Measurements from ENCODE around the gene ANXA3. TPM values are rescaled to one million over a fixed set of nuclear protein-coding genes. Genes with fewer than 3 reads are reported as not detected.
"Not testable (repeated sequence)": the region's sequence is repeated elsewhere in the genome, so short reads cannot be mapped to it uniquely, and the experiment has no call there.

The ANXA3 gene
- 41.9 TPM for total RNA-seq

DNA sequence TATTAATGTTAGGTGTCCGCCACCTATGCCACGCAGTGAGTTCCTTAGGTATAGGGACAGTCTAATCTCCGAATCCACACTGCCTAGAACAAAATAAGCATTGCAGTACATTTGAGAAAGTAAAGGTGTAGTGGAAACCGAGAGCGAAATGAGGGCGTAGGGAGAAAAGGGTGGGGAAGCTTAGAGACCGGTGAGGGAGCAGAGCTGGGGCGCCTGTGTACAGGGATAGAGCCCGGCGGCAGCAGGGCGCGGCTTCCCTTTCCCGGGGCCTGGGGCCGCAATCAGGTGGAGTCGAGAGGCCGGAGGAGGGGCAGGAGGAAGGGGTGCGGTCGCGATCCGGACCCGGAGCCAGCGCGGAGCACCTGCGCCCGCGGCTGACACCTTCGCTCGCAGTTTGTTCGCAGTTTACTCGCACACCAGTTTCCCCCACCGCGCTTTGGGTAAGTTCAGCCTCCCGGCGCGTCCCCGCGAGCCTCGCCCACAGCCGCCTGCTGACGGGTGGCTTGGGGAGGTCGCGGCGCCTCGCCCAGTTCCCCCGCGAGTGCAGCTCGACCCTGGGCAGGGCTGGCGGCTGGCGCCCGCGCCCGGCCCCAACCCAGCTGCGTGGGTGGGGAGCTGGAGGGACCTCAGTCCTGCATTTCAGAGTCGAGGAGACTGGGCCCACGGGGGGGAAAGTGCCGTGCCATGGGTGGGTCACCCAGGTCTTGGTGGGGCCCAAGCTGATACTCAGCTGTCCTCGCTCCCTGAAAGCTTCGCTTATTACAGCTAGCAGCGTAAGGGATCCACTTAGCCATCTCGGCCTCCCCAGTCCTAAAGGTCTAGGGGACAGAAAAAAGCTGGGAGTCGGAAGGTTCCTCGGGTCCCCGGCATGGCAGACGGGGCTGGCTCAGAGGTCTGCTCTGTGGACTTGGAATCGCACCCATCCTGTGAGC lies at the start of gene ANXA3:
Gene ANXA3, plus strand, starts transcription at position 351 of the 932 bp plus-strand sequence. CDS start 2,704 bp downstream, outside the sequence.
- peak; percentile 47 for DNase-seq (ENCODE audit: low spot score)

- not testable (repeated sequence) for DNase-seq (ENCODE audit: low spot score)
Measured at GRCh38 chr4:78506260-78506659, 45.3 kb upstream of the ANXA3 start.

DNA sequence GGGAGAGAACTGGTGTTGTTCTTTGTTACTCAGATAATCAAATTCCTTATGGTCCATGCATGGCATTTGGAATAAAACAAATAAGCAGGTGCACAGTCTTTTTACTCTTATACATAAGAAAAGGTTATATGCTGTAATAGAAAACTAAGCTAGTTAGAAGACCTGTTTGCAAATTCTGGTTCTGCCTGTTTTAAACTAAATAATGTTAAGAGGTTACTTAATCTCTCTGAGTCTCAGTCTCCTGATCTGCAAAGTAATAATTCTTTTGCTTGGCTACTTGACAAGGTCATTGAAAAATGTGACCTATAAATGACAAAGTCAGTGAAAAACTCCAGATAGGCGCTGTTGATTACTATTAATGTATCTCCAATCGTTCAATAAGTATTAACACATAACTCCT lies 42.5 kb upstream of the ANXA3 start:
- no peak for DNase-seq (ENCODE audit: low spot score)

- DNase-seq (ENCODE audit: low spot score): no peak
Measured at GRCh38 chr4:78510108-78510507, 41.5 kb upstream of the ANXA3 start.

GRCh38 chr4:78510681-78511080 lies 40.9 kb upstream of the ANXA3 start:
- DNase-seq (ENCODE audit: low spot score): no peak

DNA sequence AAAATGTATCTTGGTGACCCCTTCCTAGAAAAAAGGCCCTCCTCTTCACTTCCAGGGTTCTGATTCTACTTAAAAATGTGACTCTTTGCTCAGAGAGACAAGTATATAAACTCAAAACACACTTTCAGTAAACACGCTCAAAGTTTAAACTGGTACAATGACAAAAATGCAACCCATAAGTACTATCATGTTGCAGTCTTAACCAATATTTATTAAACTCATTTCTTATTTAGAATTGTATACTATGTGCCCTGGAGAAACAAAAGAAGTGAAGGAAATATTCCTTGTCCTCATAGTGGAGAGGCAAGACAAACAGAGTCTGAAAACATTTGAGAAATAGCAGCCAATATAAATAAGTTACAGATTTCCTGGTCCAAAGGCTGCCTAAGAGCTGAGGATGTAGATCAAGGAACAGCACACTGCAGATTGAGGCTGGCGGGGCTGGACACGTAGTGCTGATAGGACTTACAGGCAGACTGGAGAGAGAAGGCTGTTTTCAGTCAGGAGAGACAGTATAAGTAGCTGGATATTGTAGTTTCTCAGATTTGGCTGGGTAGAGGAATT lies 39.1 kb upstream of the ANXA3 start:
- DNase-seq (ENCODE audit: low spot score): peak; percentile 59

- no peak for DNase-seq (ENCODE audit: low spot score)
Measured at GRCh38 chr4:78513411-78513975, 38.1 kb upstream of the ANXA3 start.

- no peak for DNase-seq (ENCODE audit: low spot score)
Measured at GRCh38 chr4:78517050-78517652, 34.4 kb upstream of the ANXA3 start.

GRCh38 chr4:78518561-78518960 lies 33.0 kb upstream of the ANXA3 start:
- DNase-seq (ENCODE audit: low spot score): no peak

DNA sequence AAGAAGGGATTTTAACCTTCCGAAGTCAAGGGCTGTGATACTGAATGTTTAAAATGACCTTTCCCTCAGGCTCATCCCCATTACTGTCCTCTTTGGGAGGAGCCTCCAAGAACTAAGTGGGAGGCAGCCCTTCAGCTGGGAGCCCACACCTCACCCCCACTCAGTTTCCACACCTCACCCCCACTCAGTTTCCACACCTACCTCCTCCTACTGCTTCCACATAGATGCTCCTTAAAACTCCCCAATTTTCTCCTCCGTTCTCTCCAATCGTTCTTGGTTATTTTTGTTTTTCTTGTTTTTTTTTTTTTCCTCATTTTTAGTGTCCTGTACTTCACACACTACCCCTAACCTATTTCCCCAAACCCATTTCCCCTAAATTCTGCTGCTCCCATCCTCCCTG lies 31.6 kb upstream of the ANXA3 start:
- DNase-seq (ENCODE audit: low spot score): no peak

DNA sequence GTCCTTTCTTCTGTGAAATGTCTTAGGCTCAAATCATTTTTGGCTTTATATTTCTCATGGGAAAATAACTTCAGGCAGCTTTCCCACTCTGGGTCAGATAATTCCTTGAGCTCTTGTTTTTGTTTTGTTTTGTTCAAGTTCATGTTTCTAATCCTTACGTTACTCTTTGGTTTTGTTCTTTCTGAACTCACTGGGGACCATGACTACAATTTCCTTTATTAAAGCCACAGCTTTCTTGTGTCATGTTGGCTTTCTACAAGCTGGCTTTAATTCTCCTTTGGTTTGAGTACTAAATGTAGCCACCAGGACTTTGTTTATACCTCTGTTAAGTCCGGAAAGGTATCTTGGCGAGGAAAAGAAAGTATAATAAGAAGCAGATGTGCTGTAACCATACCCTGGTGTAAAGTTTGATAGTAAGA lies 30.8 kb upstream of the ANXA3 start:
- no peak for DNase-seq (ENCODE audit: low spot score)

DNA sequence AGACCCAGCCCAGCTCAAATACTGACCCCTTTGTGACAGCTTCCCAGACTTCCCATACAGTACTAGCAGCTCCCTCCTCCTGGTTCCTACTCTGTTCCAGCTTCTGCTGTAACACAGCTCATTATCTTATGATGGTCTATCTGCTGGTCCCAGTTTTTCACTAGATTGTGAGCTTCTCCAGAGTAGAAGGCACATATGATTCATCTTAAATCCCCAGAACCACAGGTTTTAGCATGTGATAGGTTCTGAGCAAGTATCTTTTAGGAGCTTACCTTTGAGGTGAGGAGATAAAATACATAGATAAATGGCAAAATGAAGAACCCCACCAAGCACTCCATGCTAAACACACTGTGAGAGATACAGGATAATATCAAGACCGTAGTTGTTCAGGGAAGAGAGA lies 27.6 kb upstream of the ANXA3 start:
- no peak for DNase-seq (ENCODE audit: low spot score)

DNA sequence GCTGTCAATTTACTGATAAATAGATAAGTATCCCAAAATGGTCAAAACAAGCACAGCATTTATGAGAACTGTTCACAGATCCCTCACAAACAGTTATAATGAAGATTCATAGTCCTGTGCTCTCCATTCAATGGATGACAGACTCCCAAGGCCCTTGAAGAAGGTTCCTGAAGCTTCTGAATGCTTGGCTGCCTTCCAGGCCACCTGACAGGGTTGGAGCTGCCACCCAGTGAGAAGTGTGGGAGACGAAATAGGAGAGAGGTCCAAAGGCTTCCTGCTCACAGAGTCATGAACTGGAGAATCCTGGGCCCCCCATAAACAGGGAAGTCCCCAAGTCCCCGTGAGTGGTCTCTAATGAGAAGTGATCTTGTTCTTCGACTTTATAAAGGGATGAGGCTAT lies 26.0 kb upstream of the ANXA3 start:
- peak; percentile 23 for DNase-seq (ENCODE audit: low spot score)

DNA sequence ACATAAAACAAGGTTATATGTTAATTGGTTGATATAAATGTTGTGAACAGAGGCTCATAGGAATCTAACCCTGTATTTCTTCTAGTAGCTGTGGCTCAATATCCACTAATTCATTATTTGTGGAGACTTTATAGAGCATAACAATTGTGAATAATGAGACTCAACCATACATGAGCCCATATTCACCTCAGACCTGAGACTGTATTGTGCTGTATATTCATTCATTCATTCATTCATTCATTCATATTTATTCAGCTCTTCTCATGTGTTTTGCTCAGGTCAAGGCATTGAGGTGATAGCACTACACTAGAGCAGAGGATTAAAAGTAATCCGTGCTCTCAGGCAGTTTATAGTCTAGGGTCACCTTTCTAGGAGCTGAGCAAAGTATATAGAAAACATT lies 24.5 kb upstream of the ANXA3 start:
- DNase-seq (ENCODE audit: low spot score): no peak

- DNase-seq (ENCODE audit: low spot score): no peak
Measured at GRCh38 chr4:78527555-78527954, 24.0 kb upstream of the ANXA3 start.

GRCh38 chr4:78528327-78528726 lies 23.2 kb upstream of the ANXA3 start:
- DNase-seq (ENCODE audit: low spot score): no peak

GRCh38 chr4:78529569-78530209 lies 21.9 kb upstream of the ANXA3 start:
- DNase-seq (ENCODE audit: low spot score): no peak

DNA sequence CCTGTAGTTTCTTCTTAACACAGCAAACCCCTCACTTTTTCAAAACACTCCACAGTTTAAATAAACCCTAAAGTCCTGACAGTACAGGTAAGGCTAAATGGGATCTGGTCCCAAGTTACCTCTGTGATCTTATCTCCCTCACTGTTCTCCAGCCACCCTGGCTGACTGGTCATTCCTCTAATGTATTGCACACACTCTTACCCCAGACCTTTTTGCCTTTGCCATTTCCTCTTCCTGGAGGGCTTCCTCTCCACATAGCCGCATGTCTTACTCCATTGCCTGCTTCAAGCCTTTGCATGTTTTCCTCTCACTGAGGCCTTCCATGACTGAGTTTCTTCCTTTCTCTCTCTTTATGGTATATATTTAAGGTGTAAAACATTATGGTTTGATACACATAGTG lies 19.5 kb upstream of the ANXA3 start:
- no peak for DNase-seq (ENCODE audit: low spot score)

DNA sequence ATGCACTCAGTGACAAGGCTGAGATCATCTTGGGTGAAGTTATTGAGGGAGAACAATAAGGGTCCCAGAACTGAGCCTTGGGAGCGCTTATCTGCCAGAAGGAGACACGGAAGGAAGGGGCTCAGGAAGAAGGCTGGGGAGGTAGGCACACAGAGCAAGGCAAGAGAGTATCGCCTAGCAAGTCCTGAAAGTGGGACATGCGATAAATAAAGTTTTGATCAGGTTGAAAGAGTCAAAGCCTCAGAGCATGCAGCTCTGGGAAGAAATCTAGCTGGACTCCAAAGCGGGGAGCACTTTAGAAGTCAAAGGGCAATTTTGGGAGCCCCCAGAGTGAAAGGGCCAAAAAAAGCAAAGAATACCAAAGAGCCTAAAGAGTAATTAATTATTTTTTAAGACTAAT lies 17.7 kb upstream of the ANXA3 start:
- DNase-seq (ENCODE audit: low spot score): no peak

- no peak for DNase-seq (ENCODE audit: low spot score)
Measured at GRCh38 chr4:78534286-78534955, 17.1 kb upstream of the ANXA3 start.

GRCh38 chr4:78542373-78542772 lies 9.2 kb upstream of the ANXA3 start:
- no peak for DNase-seq (ENCODE audit: low spot score)

Measured in mucosa of gallbladder (tissue), 1 donor.